Measurements from ENCODE around the gene MIEF2. TPM values are rescaled to one million over a fixed set of nuclear protein-coding genes. Genes with fewer than 3 reads are reported as not detected.

Gene MIEF2
- total RNA-seq, 1 donor from 2014 or later, result 17.9 TPM

GRCh38 chr17:18309202-18309601, 48.7 kb downstream of the MIEF2 start:
- peaks cover 11% of the 10 kb centered on the region for H3K4me1 Mint-ChIP-seq (ENCODE audit: unreplicated experiment)
- H3K9me3 Mint-ChIP-seq, result no peaks in the 10 kb centered on the region
- no peak overlapping the region for H3K4me3 Mint-ChIP-seq
- DNase-seq (ENCODE audit: extremely low spot score, unreplicated experiment), result no peak
- peaks cover 24% of the 10 kb centered on the region for H3K36me3 Mint-ChIP-seq
- TF ChIP-seq, protein P1, sequence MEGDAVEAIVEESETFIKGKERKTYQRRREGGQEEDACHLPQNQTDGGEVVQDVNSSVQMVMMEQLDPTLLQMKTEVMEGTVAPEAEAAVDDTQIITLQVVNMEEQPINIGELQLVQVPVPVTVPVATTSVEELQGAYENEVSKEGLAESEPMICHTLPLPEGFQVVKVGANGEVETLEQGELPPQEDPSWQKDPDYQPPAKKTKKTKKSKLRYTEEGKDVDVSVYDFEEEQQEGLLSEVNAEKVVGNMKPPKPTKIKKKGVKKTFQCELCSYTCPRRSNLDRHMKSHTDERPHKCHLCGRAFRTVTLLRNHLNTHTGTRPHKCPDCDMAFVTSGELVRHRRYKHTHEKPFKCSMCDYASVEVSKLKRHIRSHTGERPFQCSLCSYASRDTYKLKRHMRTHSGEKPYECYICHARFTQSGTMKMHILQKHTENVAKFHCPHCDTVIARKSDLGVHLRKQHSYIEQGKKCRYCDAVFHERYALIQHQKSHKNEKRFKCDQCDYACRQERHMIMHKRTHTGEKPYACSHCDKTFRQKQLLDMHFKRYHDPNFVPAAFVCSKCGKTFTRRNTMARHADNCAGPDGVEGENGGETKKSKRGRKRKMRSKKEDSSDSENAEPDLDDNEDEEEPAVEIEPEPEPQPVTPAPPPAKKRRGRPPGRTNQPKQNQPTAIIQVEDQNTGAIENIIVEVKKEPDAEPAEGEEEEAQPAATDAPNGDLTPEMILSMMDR (conservative IDR thresholded peaks at IDR 0.05), result no peak
- no peak overlapping the region for H3K27ac Mint-ChIP-seq
- H3K27me3 Mint-ChIP-seq, result no peaks in the 10 kb centered on the region

DNA sequence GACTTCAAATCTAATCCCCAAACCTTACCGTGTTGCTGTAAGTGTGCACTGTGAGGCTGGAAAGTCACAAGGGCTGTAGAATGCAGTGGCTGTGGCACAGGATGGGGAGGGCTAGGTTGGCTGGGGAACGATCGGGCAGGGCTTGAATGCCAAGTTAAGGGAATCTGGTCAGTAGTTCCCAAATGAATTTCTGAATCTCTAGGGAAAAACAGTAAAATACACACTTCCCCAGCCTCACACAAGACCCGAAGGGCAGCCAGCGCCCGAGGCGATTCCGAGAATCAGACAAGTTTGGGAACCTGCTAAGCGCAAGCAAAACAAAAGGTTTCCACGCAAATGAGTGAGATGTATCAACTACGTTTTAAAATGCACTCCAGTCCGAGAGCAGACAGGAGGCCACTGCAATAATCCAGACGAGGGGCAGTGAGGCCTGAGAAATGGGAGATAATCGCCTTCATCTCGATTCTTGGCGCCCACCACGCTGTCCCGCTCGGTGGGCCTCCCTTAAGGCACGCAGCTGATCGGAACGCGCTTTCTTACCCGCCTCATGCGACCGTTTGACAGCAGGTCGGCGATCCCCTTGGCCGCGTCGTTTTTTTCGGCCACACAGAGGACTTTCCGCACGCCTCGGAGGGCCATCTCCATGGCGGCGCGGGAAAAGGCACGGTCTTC, 53.7 kb downstream of the MIEF2 start:
- Mint-ChIP-seq H3K27me3 (no peaks in the 10 kb centered on the region), H3K27ac (peak overlapping the region; percentile 99), H3K9me3 (no peaks in the 10 kb centered on the region), H3K4me3 (peak overlapping the region; percentile 99), H3K36me3 (peaks cover 31% of the 10 kb centered on the region), H3K4me1 (ENCODE audit: unreplicated experiment) (peaks cover 34% of the 10 kb centered on the region)
- DNase-seq (ENCODE audit: extremely low spot score, unreplicated experiment), result no peak
- TF ChIP-seq, protein P1 (conservative IDR thresholded peaks at IDR 0.05), result no peak

GRCh38 chr17:18314731-18315561, 54.5 kb downstream of the MIEF2 start, which contains the start of the genes SMCR8 and TOP3A:
Gene SMCR8 (plus strand): TSS chr17:18315293. CDS start chr17:18315790, 497 bp downstream.
Gene TOP3A (minus strand): TSS chr17:18314994. CDS start chr17:18314778, 216 bp downstream.
- Mint-ChIP-seq H3K9me3 (no peaks in the 10 kb centered on the region), H3K27ac (peak within 1 kb of the TSS; percentile 99), H3K27me3 (no peaks in the 10 kb centered on the region), H3K4me1 (ENCODE audit: unreplicated experiment) (peaks cover 41% of the 10 kb centered on the region), H3K4me3 (peak within 1 kb of the TSS; percentile 99), H3K36me3 (peaks cover 31% of the 10 kb centered on the region)
- TF ChIP-seq, protein P1 (conservative IDR thresholded peaks at IDR 0.05), result no peak
- peak; percentile 97 for DNase-seq (ENCODE audit: extremely low spot score, unreplicated experiment)

DNA sequence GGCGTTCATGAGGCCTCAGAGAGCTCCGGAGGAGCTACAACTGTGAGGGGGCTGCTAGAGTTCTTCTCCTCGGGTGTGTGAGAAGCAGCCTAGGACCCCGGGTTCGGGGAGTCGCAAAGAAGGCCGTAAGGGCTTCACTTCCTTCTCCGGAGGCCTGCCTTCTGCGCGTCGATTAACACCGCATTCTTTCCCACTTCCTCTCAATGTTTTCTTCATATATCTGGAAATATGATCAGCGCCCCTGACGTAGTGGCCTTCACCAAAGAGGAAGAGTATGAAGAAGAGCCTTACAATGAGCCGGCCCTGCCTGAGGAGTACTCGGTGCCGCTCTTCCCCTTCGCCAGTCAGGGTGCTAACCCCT, 55.1 kb downstream of the MIEF2 start:
- Mint-ChIP-seq H3K4me1 (ENCODE audit: unreplicated experiment) (peaks cover 46% of the 10 kb centered on the region), H3K4me3 (peak overlapping the region; percentile 99)

GRCh38 chr17:18315961-18316360, 55.5 kb downstream of the MIEF2 start:
- H3K4me1 Mint-ChIP-seq (ENCODE audit: unreplicated experiment), result peaks cover 46% of the 10 kb centered on the region

More for the DNA sequence above, 55.1 kb downstream of the MIEF2 start:
- Mint-ChIP-seq H3K27ac (peak overlapping the region; percentile 99), H3K9me3 (no peaks in the 10 kb centered on the region), H3K36me3 (peaks cover 27% of the 10 kb centered on the region), H3K27me3 (no peaks in the 10 kb centered on the region)
- DNase-seq (ENCODE audit: extremely low spot score, unreplicated experiment), result no peak
- TF ChIP-seq, protein P1 (conservative IDR thresholded peaks at IDR 0.05), result no peak

More at GRCh38 chr17:18315961-18316360, 55.5 kb downstream of the MIEF2 start:
- no peak for DNase-seq (ENCODE audit: extremely low spot score, unreplicated experiment)
- TF ChIP-seq, protein P1 (conservative IDR thresholded peaks at IDR 0.05), result no peak
- Mint-ChIP-seq H3K27ac (peak overlapping the region; percentile 99), H3K4me3 (peak overlapping the region; percentile 99), H3K36me3 (peaks cover 24% of the 10 kb centered on the region), H3K9me3 (no peaks in the 10 kb centered on the region), H3K27me3 (no peaks in the 10 kb centered on the region)

Other genes with a start within 250 kb of the MIEF2 start
- 22.8 and 28.9 TPM in 2 replicates for gene ATPAF2, start 221.5 kb upstream of the MIEF2 start, total RNA-seq (ENCODE audit: low replicate concordance)
- 10.6 and 13.2 TPM in 2 replicates for gene GID4, start 221.3 kb upstream of the MIEF2 start, total RNA-seq (ENCODE audit: low replicate concordance)
- 34.2 and 35.0 TPM in 2 replicates for gene DRG2, start 172.7 kb upstream of the MIEF2 start, total RNA-seq (ENCODE audit: low replicate concordance)
- gene MYO15A, start 151.9 kb upstream of the MIEF2 start, total RNA-seq (ENCODE audit: low replicate concordance), result 1.8 and 2.2 TPM in 2 replicates
- gene ALKBH5, start 76.8 kb upstream of the MIEF2 start, total RNA-seq (ENCODE audit: low replicate concordance), result 79.8 and 88.8 TPM in 2 replicates
- 35.1 and 61.2 TPM in 2 replicates for gene LLGL1, start 35.0 kb upstream of the MIEF2 start, total RNA-seq (ENCODE audit: low replicate concordance)
- gene FLII, start 1.9 kb upstream of the MIEF2 start, total RNA-seq (ENCODE audit: low replicate concordance), result 248 and 320 TPM in 2 replicates
- 47.5 and 70.2 TPM in 2 replicates for gene TOP3A, start 54.3 kb downstream of the MIEF2 start, total RNA-seq (ENCODE audit: low replicate concordance)
- gene SMCR8, start 54.6 kb downstream of the MIEF2 start, total RNA-seq (ENCODE audit: low replicate concordance), result 20.2 and 26.6 TPM in 2 replicates
- 17.7 and 30.5 TPM in 2 replicates for gene SHMT1, start 102.9 kb downstream of the MIEF2 start, total RNA-seq (ENCODE audit: low replicate concordance)
- gene EVPLL, start 117.1 kb downstream of the MIEF2 start, total RNA-seq (ENCODE audit: low replicate concordance), result not detected in 2 replicates
- gene LGALS9C, start 216.1 kb downstream of the MIEF2 start, total RNA-seq (ENCODE audit: low replicate concordance), result 0.31 and 0.63 TPM in 2 replicates

Measured in type B pancreatic cell (in vitro differentiated cells).